NCI-H345 treated with DMSO at 0.1 percent for 48 hours (cell line): ENCODE results near the gene GJB5.

Experiments used
- DNase-seq: peaks from one replicate; lab custom pipeline; 2025; ENCODE audit not compliant: unreplicated experiment; lab: John Stamatoyannopoulos, UW

The GJB5 gene

GRCh38 chr1:34792868-34793727 lies 38.3 kb downstream of the GJB5 start, which contains the start of gene GJA4:
TSS of gene GJA4 (plus strand) at chr1:34792999. CDS start at chr1:34794214, 1,215 bp downstream.
- no peak for DNase-seq

- DNase-seq: no peak
Observed at GRCh38 chr1:34794001-34794789, 39.3 kb downstream of the GJB5 start.

DNA sequence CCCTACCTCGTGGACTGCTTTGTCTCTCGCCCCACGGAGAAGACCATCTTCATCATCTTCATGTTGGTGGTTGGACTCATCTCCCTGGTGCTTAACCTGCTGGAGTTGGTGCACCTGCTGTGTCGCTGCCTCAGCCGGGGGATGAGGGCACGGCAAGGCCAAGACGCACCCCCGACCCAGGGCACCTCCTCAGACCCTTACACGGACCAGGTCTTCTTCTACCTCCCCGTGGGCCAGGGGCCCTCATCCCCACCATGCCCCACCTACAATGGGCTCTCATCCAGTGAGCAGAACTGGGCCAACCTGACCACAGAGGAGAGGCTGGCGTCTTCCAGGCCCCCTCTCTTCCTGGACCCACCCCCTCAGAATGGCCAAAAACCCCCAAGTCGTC lies 39.9 kb downstream of the GJB5 start:
- DNase-seq: no peak

GRCh38 chr1:34795916-34796315 lies 41.1 kb downstream of the GJB5 start:
- DNase-seq: no peak

DNA sequence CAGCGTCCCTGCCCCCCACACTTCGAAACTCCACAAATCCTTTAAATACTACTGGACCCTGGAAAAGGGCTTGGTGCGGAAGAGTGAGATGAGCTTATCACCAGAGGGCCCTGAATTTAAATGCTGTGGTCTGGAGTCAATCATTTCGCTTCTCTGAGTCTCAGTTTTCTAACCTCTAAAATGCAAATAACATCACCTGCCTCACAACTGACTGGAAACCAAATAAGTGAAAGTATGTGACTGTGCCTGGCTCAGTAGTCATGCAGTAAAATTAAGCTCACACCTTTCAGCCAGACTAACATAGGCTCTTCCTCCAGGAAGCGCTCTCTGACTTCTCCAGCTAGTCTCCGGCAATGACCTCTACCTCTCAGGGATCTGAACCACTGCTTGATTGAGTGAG lies 42.1 kb downstream of the GJB5 start:
- DNase-seq: no peak

- no peak for DNase-seq
Observed at GRCh38 chr1:34800214-34800613, 45.4 kb downstream of the GJB5 start.

- no peak for DNase-seq
Observed at GRCh38 chr1:34803770-34804169, 48.9 kb downstream of the GJB5 start.

GRCh38 chr1:34806396-34806795 lies 51.5 kb downstream of the GJB5 start:
- no peak for DNase-seq
